Lung (tissue), 12 donors: Measurements from ENCODE around the gene EFNA5. TPM values are rescaled to one million over a fixed set of nuclear protein-coding genes. Genes with fewer than 3 reads are reported as not detected.

Experiments used
- ATAC-seq: fragments of 200-7000 bp; cut with Tn5 transposase; one replicate; pipeline ENCODE4 v1.9.1; 2020; ENCODE audit warnings: moderate number of reproducible peaks; ENCODE audit not compliant: insufficient read depth, low FRiP score
- DNase-seq, 3 donors: peaks; one replicate each; pipeline ENCODE4 v3.0.0-alpha.2; 2013 to 2017
- H3K27ac ChIP-seq, 2 donors: one replicate each; pipeline ENCODE4 v1.5.1; 2013; ENCODE audit warnings: mild to moderate bottlenecking in 2 of 2, moderate library complexity in 2 of 2, control low read depth in 1 of 2, inconsistent platforms in 1 of 2, low read depth in 1 of 2, low read length in 1 of 2
- H3K27me3 ChIP-seq, 3 donors: one replicate each; pipeline ENCODE4 v1.5.1; 2013; ENCODE audit warnings: low read length in 2 of 3; ENCODE audit not compliant: control insufficient read depth in 3 of 3, insufficient read depth in 3 of 3
- H3K36me3 ChIP-seq, 4 donors: one replicate each; pipeline ENCODE4 v1.5.1; 2013; ENCODE audit warnings: low read length in 4 of 4, mild to moderate bottlenecking in 1 of 4, moderate library complexity in 1 of 4; ENCODE audit not compliant: control insufficient read depth in 4 of 4, insufficient read depth in 4 of 4
- H3K4me1 ChIP-seq, 5 donors: one replicate each; pipeline ENCODE4 v1.5.1; 2013; ENCODE audit warnings: low read length in 5 of 5, mild to moderate bottlenecking in 2 of 5, moderate library complexity in 1 of 5; ENCODE audit not compliant: control insufficient read depth in 5 of 5, insufficient read depth in 5 of 5
- H3K4me3 ChIP-seq: one replicate; pipeline ENCODE4 v1.5.1; 2013; ENCODE audit warnings: mild to moderate bottlenecking, control low read depth, moderate library complexity
- H3K9ac ChIP-seq, 2 donors: one replicate each; pipeline ENCODE4 v1.5.1; 2013; ENCODE audit warnings: low read length in 2 of 2, control low read depth in 1 of 2; ENCODE audit not compliant: insufficient read depth in 1 of 2
- H3K9me3 ChIP-seq, 4 donors: one replicate each; pipeline ENCODE4 v1.5.1; 2013; ENCODE audit warnings: low read length in 3 of 4, mild to moderate bottlenecking in 1 of 4, moderate library complexity in 1 of 4; ENCODE audit not compliant: control insufficient read depth in 4 of 4, insufficient read depth in 3 of 4
- WGBS, 2 donors: extraction: QIAGEN DNeasy Blood & Tissue Kit; methylation state at CpG; one replicate each; pipeline ENCODE4 v1.1.7; 2013; 5-methylcytosine and 5-hydroxymethylcytosine counted together
- polyA plus RNA-seq, 2 donors: library from polyadenylated mRNA; stranded (reverse); fragments of 200-250 nt; gene quantifications; one replicate each; pipeline ENCODE4 v1.2.1, GENCODE V29; 2013
- total RNA-seq, 2 donors: library from RNA; depleted of rRNA in 1 of 2; stranded (reverse); fragments of >200 nt in 1 of 2; gene quantifications; one replicate each; pipeline ENCODE4 v1.2.1, GENCODE V29; 2014 to 2021
- TF ChIP-seq, protein P1 (sequence below): IDR thresholded peaks from 2 replicates; pipeline ENCODE4 v1.5.1; 2012; ENCODE audit warnings: mild to moderate bottlenecking; ENCODE audit errors: control extremely low read depth, extremely low read depth
- donor health status: control.
- donor health status: control.
- donor health status: Bipolar disorder and iron deficiency.
- donor health status: healthy.
- donor health status: DM: yes; HTN: yes; CAD: no.

The EFNA5 gene
- total and polyA plus RNA-seq, 4 donors = 2.1 to 18.4 (median 7.8) TPM

DNA sequence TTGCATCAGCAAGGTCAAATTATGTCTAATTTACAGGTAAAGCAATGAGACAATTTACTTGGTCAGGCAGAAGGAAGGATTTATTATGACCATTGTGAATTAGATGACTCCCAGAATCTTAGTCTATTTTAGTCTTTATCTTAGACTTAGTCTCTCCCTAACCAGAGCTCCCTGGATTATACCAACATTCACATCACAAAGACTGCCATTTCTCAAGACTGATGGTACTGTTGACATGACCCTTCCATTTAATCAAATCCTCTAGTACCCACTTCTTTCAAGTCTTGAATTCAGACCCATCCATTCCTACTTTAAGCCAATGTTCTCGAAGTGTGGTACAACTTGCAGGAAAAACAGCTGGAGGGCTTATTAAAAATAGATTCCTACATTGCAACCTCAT is 257.0 kb downstream of the EFNA5 start:
- ATAC-seq (no peak), DNase-seq (no peak)
- Histone ChIP-seq H3K27ac (no peak overlapping the region), H3K9me3 (no peaks in the 10 kb centered on the region), H3K36me3 (no peaks in the 10 kb centered on the region), H3K4me1 (peaks cover 0 to 15% (median 8%) of the 10 kb centered on the region in 5 donors), H3K9ac (no peak overlapping the region), H3K4me3 (no peak overlapping the region), H3K27me3 (no peaks in the 10 kb centered on the region)
- WGBS, 2 donors = 90 to 92% methylated on average over 1 of the region's 1 CpG
- TF ChIP-seq, protein P1, sequence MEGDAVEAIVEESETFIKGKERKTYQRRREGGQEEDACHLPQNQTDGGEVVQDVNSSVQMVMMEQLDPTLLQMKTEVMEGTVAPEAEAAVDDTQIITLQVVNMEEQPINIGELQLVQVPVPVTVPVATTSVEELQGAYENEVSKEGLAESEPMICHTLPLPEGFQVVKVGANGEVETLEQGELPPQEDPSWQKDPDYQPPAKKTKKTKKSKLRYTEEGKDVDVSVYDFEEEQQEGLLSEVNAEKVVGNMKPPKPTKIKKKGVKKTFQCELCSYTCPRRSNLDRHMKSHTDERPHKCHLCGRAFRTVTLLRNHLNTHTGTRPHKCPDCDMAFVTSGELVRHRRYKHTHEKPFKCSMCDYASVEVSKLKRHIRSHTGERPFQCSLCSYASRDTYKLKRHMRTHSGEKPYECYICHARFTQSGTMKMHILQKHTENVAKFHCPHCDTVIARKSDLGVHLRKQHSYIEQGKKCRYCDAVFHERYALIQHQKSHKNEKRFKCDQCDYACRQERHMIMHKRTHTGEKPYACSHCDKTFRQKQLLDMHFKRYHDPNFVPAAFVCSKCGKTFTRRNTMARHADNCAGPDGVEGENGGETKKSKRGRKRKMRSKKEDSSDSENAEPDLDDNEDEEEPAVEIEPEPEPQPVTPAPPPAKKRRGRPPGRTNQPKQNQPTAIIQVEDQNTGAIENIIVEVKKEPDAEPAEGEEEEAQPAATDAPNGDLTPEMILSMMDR = no peak

DNA sequence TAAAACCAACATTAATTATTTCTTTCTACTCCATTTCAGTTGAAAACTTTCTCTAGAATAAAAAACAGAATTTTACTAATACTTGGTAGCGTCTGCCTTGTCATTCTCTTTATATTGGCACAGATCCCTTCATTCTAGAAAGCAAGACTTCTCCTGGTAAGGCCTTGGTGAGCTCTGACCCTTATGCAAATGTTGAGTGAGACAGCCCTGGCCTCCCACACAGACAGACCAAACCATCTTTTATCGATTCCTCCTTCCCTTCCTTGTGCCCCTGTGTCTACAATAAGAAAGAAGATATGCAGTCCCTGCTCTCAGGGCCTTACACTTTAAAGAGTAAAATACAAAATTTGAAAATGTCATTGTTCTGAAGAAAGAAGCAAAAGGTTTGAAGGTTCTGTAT is 262.2 kb downstream of the EFNA5 start:
- TF ChIP-seq, protein P1 = no peak
- no peak for ATAC-seq

DNA sequence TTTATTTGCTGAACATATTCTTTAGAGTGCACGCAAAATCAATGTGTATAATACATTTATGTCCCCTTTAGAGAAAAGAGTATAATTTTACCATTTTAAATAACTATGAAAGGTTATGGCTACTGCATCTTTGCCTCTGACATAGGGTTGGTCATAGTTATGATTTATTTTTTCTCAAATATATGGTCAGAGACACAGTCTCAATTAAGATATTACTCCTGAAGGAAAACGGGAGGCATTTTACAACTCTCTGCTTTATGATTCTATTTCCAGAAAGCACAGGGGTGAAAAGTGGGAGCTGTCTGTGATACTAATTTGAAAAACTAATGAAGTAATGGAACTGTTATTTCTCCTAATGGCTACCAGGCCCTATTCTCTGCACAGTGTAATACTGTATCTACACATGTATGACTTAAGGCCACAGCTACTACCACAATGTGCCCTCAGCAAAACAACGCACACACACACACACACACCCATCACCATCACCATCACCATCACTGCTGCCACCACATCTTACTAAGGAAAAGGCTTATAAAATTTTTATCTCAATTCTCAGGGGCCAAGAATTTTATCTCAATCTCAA is 262.9 kb downstream of the EFNA5 start:
- WGBS, 2 donors = 63 to 75% methylated on average over 3 of the region's 3 CpGs
- no peak overlapping the region for H3K9ac ChIP-seq
- TF ChIP-seq, protein P1 = no peak
- no peaks in the 10 kb centered on the region for H3K27me3 ChIP-seq
- DNase-seq (no peak), ATAC-seq (no peak)
- H3K27ac ChIP-seq = no peak overlapping the region
- H3K36me3 ChIP-seq = no peaks in the 10 kb centered on the region
- no peak overlapping the region for H3K4me3 ChIP-seq
- H3K9me3 ChIP-seq = peaks cover 0 to 2% (median 0%) of the 10 kb centered on the region in 4 donors
- peaks cover 0 to 12% (median 0%) of the 10 kb centered on the region in 5 donors for H3K4me1 ChIP-seq

More for the DNA sequence above, 262.2 kb downstream of the EFNA5 start:
- Histone ChIP-seq H3K36me3 (no peaks in the 10 kb centered on the region), H3K9me3 (peaks cover 0 to 2% (median 0%) of the 10 kb centered on the region in 4 donors), H3K9ac (no peak overlapping the region), H3K4me3 (no peak overlapping the region), H3K27me3 (no peaks in the 10 kb centered on the region), H3K4me1 (peaks cover 0 to 5% (median 0%) of the 10 kb centered on the region in 5 donors), H3K27ac (no peak overlapping the region)
- 90 to 91% methylated on average over 2 of the region's 2 CpGs for WGBS, 2 donors
- no peak for DNase-seq
